B cell (primary cell): ENCODE measurements around the gene TNNT3. TPM values are rescaled to one million over a fixed set of nuclear protein-coding genes. Genes with fewer than 3 reads are reported as not detected.

Experiments used
- ATAC-seq: fragments of 200-7000 bp; cut with Tn5 transposase; one replicate; pipeline ENCODE4 v1.10.0; 2021; ENCODE audit warnings: low read depth, mild to moderate bottlenecking, moderate number of reproducible peaks, moderate library complexity
- CTCF ChIA-PET: fragments of 350-600 bp; sonication (Branson Sonifier 250); formaldehyde crosslinking; loops from one replicate; lab custom pipeline; 2021; ENCODE audit warnings: antibody characterized with exemption, inconsistent platforms; lab: Charles Lee
- POLR2A ChIA-PET: fragments of 350-600 bp; sonication (Branson Sonifier 250); formaldehyde crosslinking; loops from one replicate; lab custom pipeline; 2021; ENCODE audit warnings: antibody characterized with exemption; lab: Charles Lee
- DNase-seq: peaks from one replicate; pipeline ENCODE4 v3.0.0; 2013
- H2AFZ ChIP-seq: 2 replicates; pipeline ENCODE4 v1.6.1; 2012; ENCODE audit warnings: mild to moderate bottlenecking, low read depth, low read length; ENCODE audit not compliant: insufficient read depth, poor library complexity, severe bottlenecking
- H3K27ac ChIP-seq, 2 donors: 1 replicate in 1 of 2; 2 replicates in 1 of 2; pipeline ENCODE4 v1.5.1; 2012 to 2013; ENCODE audit warnings: low read length in 2 of 2, mild to moderate bottlenecking in 2 of 2, moderate library complexity in 1 of 2
- H3K27me3 ChIP-seq, 4 experiments: fragments of 200-600 bp in 1 of 4; sonication (generic) in 1 of 4; replicated peaks in 1 of 4; 1 replicate in 2 of 4; 2 replicates in 2 of 4; pipeline versions ENCODE4 v1.6.1 to v1.7.0; 2013 to 2016; ENCODE audit warnings: low read length in 3 of 4, mild to moderate bottlenecking in 2 of 4, mixed read lengths in 1 of 4, moderate library complexity in 1 of 4; ENCODE audit not compliant: insufficient read depth in 4 of 4, control insufficient read depth in 3 of 4; ENCODE audit errors: control extremely low read depth in 1 of 4
- H3K36me3 ChIP-seq, 2 experiments: replicated peaks in 1 of 2; 1 replicate in 1 of 2; 2 replicates in 1 of 2; pipeline versions ENCODE4 v1.6.1 to v1.7.1; 2013; ENCODE audit warnings: low read length in 1 of 2; ENCODE audit not compliant: insufficient read depth in 2 of 2, control insufficient read depth in 1 of 2; ENCODE audit errors: control extremely low read depth in 1 of 2, extremely low read depth in 1 of 2
- H3K4me1 ChIP-seq, 2 donors: fragments of 200-600 bp in 1 of 2; sonication (generic) in 1 of 2; 1 replicate in 1 of 2; 2 replicates in 1 of 2; pipeline versions ENCODE4 v1.5.1 to v1.6.1; 2013 to 2017; ENCODE audit warnings: low read length in 2 of 2; ENCODE audit not compliant: control insufficient read depth in 2 of 2, insufficient read depth in 2 of 2
- H3K4me2 ChIP-seq: replicated peaks from 2 replicates; pipeline ENCODE3; 2012; ENCODE audit warnings: mild to moderate bottlenecking, low read depth, low read length; ENCODE audit not compliant: poor library complexity, severe bottlenecking
- H3K4me3 ChIP-seq, 5 experiments: fragments of 200-600 bp in 1 of 5; sonication (generic) in 1 of 5; 1 replicate in 3 of 5; 2 replicates in 2 of 5; pipeline versions ENCODE4 v1.5.1 to v1.7.0; 2011 to 2016; ENCODE audit warnings: low read length in 4 of 5, mild to moderate bottlenecking in 4 of 5, low read depth in 2 of 5, control low read depth in 1 of 5, moderate library complexity in 1 of 5; ENCODE audit not compliant: insufficient read depth in 1 of 5; ENCODE audit errors: control extremely low read depth in 1 of 5, extremely low read depth in 1 of 5
- H3K79me2 ChIP-seq: fragments of 200-600 bp; sonication (generic); one replicate; pipeline ENCODE4 v1.6.0; 2016; ENCODE audit warnings: low read length; ENCODE audit not compliant: control insufficient read depth, insufficient read depth
- H3K9ac ChIP-seq: fragments of 200-600 bp; sonication (generic); 2 replicates; pipeline ENCODE4 v1.6.1; 2017; ENCODE audit warnings: mild to moderate bottlenecking, low read length, moderate library complexity
- H3K9me3 ChIP-seq, 3 donors: one replicate each; pipeline versions ENCODE4 v1.6.1 to v1.7.1; 2013; ENCODE audit warnings: low read length in 2 of 3; ENCODE audit not compliant: control insufficient read depth in 2 of 3, insufficient read depth in 1 of 3; ENCODE audit errors: control extremely low read depth in 1 of 3
- H4K20me1 ChIP-seq: 2 replicates; pipeline ENCODE4 v1.6.0; 2012; ENCODE audit warnings: mild to moderate bottlenecking, low read length; ENCODE audit not compliant: insufficient read depth, control insufficient read depth, poor library complexity, severe bottlenecking
- H3K27ac Mint-ChIP-seq: one replicate; pipeline ENCODE4 v1.8.0; 2021; ENCODE audit warnings: mixed read lengths
- H3K27me3 Mint-ChIP-seq: one replicate; pipeline ENCODE4 v1.8.0; 2021; ENCODE audit warnings: mixed read lengths
- H3K4me1 Mint-ChIP-seq: one replicate; pipeline ENCODE4 v1.8.0; 2021; ENCODE audit warnings: mixed read lengths
- H3K4me3 Mint-ChIP-seq: one replicate; pipeline ENCODE4 v1.8.0; 2021; ENCODE audit warnings: mixed read lengths
- H3K9me3 Mint-ChIP-seq: one replicate; pipeline ENCODE4 v1.8.0; 2022; ENCODE audit warnings: mixed read lengths; ENCODE audit not compliant: insufficient read depth
- EZH2 ChIP-seq: IDR thresholded peaks from 2 replicates; pipeline ENCODE4 v1.6.1; 2012; ENCODE audit warnings: borderline replicate concordance, low read depth, mild to moderate bottlenecking, moderate library complexity, low read length; ENCODE audit not compliant: insufficient read depth, poor library complexity, severe bottlenecking
- WGBS: methylation state at CpG from one replicate; pipeline ENCODE4 v1.1.5; 2013; ENCODE audit warnings: missing lambda C conversion rate; ENCODE audit not compliant: insufficient coverage; 5-methylcytosine and 5-hydroxymethylcytosine counted together
- intact Hi-C: fragments of 100-400 bp; cut with micrococcal nuclease; formaldehyde crosslinking; loops from one replicate; pipeline ENCODE4 v1.10.0; 2022
- polyA plus RNA-seq: library from polyadenylated mRNA; depleted of rRNA; stranded (reverse); fragments of >200 nt; gene quantifications from 2 replicates; pipeline ENCODE4 v1.2.3, GENCODE V29; 2012
- total RNA-seq, 2 donors: library from RNA; stranded (reverse); fragments of 120-200 nt in 1 of 2; gene quantifications; 1 replicate in 1 of 2; 2 replicates in 1 of 2; pipeline versions ENCODE4 v1.2.3 to v1.2.4, GENCODE V29; 2013 to 2022
- TF ChIP-seq, protein P1 (sequence below): fragments of 200-600 bp; IDR thresholded peaks from one replicate; pipeline ENCODE4 v1.8.0; 2022; ENCODE audit warnings: antibody characterized with exemption, mild to moderate bottlenecking

Gene TNNT3
- total and polyA plus RNA-seq, 2 donors (not counting 1 experiment from before 2014, with no cell fraction given), result 2.5 to 10.0 TPM

DNA sequence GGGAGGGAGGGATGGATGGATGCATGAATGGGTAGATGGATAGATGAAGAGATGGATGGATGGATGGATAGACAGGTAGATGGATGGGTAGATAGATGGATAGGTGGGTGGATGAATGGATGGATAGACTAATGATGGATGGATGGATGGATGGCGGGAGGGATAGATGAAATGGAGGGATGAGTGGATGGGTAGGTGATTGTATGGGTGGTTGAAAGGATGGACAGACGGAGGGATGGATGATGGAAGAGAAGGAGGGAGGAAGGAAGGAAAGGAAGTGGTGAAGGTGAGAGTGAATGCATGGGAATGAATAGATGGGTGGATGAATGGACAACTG is 3.7 kb upstream of the TNNT3 start:
- intact Hi-C loops, result loop anchor here (5.0 kb wide), 2 partner anchors 33 to 63 kb away; partner anchors contain the start of gene LSP1
- 96% methylated on average over 2 of the region's 2 CpGs for WGBS
- POLR2A ChIA-PET, result no interaction called here

More for the DNA sequence above, 3.7 kb upstream of the TNNT3 start:
- Mint-ChIP-seq H3K9me3 (no peaks in the 10 kb centered on the region), H3K27me3 (peaks cover 17% of the 10 kb centered on the region), H3K27ac (peak overlapping the region; percentile 74), H3K4me3 (no peak overlapping the region), H3K4me1 (peaks cover 24% of the 10 kb centered on the region)
- Histone ChIP-seq H3K4me3 (no peak overlapping the region), H3K79me2 (no peaks in the 10 kb centered on the region), H3K27ac (no peak overlapping the region), H2AFZ (no peak overlapping the region), H4K20me1 (no peaks in the 10 kb centered on the region), H3K4me1 (no peaks in the 10 kb centered on the region), H3K9me3 (no peaks in the 10 kb centered on the region), H3K36me3 (no peaks in the 10 kb centered on the region), H3K9ac (no peak overlapping the region), H3K4me2 (no peak overlapping the region), H3K27me3 (peaks cover 0 to under 1% (median 0%) of the 10 kb centered on the region in 4 experiments)
- DNase-seq, result no peak
- ATAC-seq, result no peak
- TF ChIP-seq, protein P1, sequence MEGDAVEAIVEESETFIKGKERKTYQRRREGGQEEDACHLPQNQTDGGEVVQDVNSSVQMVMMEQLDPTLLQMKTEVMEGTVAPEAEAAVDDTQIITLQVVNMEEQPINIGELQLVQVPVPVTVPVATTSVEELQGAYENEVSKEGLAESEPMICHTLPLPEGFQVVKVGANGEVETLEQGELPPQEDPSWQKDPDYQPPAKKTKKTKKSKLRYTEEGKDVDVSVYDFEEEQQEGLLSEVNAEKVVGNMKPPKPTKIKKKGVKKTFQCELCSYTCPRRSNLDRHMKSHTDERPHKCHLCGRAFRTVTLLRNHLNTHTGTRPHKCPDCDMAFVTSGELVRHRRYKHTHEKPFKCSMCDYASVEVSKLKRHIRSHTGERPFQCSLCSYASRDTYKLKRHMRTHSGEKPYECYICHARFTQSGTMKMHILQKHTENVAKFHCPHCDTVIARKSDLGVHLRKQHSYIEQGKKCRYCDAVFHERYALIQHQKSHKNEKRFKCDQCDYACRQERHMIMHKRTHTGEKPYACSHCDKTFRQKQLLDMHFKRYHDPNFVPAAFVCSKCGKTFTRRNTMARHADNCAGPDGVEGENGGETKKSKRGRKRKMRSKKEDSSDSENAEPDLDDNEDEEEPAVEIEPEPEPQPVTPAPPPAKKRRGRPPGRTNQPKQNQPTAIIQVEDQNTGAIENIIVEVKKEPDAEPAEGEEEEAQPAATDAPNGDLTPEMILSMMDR, result no peak
- TF ChIP-seq EZH2, result no peak
- CTCF ChIA-PET, result interaction anchor here (2.4 kb wide), 1 partner anchor 26 kb away, joined by 9 read pairs; no protein-coding TSS in a partner anchor
